GM21723 (cell line): ENCODE results near the gene C1D.
A peak's percentile ranks its signal among the peaks of the same experiment; 100 is the strongest.

Source experiments
- ATAC-seq: cut with Tn5 transposase; IDR thresholded peaks from one replicate; pipeline ENCODE4 v1.9.1; 2021; ENCODE audit warnings: mild to moderate bottlenecking, moderate library complexity; ENCODE audit not compliant: unreplicated experiment

Gene C1D

DNA sequence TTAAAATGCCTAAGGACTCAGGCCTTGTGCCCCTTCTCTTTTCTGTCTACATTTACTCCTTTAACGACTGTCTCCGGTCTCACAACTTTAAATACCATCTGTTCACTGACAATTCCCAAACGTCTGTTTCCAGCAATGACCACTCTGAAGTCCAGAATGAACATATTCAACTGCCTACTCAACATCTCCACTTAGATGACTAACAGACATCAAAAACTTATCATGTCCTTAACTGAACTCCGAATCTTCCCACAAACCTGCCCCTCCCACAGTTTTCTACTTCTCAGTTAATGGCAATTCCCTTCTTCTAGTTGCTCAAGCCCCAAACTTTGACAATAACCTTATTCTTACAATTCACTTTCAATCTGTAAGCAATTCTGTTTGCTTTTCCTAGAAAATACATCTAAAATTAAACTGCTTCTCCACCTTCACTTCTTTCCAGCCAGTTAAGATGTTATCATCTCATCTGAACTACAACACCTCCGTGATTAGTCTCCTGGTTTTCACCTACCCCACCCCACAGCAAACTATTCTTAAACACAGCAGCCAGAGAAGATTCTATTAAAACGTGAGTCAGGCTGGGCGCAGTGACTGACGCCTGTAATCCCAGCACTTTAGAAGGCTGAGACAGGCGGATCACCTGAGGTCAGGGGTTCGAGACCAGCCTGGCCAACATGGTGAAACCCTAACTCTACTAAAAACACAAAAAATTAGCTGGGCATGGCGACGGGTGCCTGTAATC is 2.8 kb downstream of the C1D start:
- ATAC-seq, result no peak

- no peak for ATAC-seq
Measured at GRCh38 chr2:68057658-68058396, 5.0 kb downstream of the C1D start.

- no peak for ATAC-seq
Measured at GRCh38 chr2:68052717-68053422, 9.9 kb downstream of the C1D start.

DNA sequence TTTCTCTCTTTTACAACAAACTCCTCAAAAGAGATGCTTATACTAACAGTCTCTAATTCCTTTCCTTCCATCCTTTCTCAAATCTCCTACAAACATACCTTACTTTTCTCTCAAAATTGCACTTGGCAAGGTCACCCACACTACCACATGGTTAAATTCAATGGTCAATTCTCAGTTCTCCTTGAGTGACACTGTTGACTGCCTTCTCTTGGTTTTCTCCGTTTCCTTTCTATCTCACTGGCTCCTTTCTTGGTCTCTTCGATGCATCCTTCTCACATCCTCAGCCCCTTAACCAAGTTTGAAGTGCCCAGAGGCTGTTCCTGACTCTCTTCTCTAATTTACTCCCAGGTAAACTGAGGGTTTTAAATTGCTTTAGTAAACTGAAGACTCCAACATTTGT is 12.5 kb downstream of the C1D start:
- ATAC-seq, result no peak

- ATAC-seq, result no peak
Measured at GRCh38 chr2:68046642-68047240, 16.1 kb downstream of the C1D start.

DNA sequence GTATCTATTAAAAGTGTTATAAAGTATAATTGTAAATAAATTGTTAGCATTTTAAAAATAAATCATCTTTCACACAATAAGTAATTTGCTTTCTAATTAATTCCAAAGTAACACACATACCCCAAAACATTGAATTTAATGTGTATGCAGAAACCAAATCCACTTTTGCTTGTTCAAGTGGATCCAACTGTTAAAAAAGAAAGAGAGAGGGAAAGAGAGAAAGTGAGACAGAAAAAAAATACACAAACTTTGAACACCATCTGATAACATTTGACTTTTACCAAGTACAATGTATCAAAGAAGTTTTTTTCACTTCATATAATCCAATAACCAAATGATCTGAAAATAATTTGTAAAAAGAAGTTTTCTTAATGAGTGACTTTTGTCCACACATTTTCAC is 16.6 kb downstream of the C1D start:
- ATAC-seq, result no peak

GRCh38 chr2:68045342-68045741 is 17.5 kb downstream of the C1D start:
- no peak for ATAC-seq

- no peak for ATAC-seq
Measured at GRCh38 chr2:68044099-68044498, 18.7 kb downstream of the C1D start.

- no peak for ATAC-seq
Measured at GRCh38 chr2:68043695-68044094, 19.1 kb downstream of the C1D start.

DNA sequence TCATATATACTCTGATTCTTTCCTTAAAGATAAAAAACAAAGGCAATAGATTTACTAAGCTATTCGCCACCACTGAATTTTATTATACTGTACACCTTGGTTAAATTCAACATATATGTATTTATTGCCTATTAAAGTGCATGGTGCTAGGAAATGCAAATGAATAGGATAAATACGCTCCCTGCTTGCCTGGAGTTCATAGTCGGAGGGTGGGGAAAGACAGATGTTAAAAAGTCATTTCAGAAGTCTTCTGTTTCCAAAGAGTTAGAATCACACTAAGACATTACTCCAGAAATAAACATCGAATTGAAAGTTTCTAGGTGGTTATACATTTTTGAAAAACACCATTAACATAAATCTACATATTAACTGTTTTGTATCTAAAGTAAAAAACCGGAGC is 19.8 kb downstream of the C1D start:
- no peak for ATAC-seq

DNA sequence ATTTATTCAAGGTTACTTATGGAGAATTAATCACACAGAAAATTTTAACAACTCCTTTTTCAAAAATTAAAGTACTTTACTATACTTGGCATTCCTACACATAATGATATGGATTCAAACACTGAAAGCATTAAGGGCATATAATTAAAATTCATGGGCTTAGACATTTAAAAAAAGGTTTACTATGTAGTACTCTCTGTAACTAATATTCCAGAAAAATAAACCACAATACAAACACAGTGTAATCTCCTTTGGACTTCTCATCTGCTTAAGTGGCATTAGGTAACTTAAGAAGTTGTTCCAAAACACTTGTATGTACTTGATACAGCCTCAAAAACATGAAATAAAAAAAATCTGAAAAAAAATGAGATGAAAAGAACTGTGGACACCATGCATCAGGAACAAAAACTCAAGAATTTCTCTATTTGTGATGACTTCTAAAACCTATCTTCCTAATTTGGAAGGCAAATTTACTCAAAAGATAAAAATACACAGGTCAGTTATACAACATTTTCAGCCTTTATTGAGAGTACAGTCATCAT is 21.0 kb downstream of the C1D start:
- ATAC-seq, result no peak

GRCh38 chr2:68040078-68040477 is 22.7 kb downstream of the C1D start:
- no peak for ATAC-seq

GRCh38 chr2:68039317-68039716 is 23.5 kb downstream of the C1D start:
- ATAC-seq, result no peak

- ATAC-seq, result no peak
Measured at GRCh38 chr2:68032702-68033101, 30.1 kb downstream of the C1D start.

DNA sequence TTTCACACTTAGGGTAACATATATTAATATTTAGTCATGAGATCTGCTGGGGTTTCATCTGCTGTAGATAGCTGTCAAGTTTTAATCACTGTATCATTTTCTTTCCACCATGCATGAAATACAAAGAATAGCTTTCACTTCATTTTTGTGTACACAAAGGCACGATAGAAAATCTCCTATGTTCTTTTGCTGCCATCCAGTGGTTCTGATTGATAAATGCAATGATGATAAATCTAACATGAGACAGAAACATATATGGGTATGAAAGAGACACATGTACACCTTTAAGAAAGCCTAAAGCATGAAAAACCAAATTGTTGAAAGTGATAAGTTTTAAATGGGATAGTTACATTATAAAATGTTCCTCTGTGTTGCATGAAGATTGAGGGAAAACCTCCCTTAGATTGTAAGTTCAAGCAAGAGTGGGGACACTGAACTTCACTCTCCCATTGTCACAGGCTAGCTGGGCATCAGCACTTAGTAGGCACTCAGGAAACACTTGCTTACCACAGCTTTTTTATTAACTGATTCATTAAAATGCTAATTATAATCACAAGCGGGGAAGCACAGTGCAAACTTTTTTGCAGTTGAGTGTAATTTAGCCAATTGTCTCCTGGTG is 31.2 kb downstream of the C1D start:
- peak; percentile 81 for ATAC-seq

GRCh38 chr2:68031043-68031442 is 31.8 kb downstream of the C1D start:
- no peak for ATAC-seq

- no peak for ATAC-seq
Measured at GRCh38 chr2:68030529-68030928, 32.3 kb downstream of the C1D start.

DNA sequence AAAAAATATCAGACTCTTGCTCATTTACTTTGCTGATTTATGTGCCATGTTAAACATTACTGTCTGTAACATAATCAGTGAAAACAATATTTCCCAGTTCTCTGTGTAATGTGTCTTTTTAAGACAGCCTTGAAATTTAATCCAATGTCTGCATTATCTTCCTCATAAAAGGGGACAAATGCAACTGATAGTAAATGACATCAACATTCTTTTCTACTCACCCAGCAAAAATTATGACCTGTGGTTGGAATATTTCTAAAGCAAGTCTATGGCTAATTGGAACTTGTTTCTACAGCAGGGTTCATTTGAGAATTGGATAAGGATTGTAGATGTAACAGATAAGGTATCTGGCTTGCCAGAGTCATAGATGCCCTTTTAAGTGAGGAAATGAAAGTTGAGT is 34.8 kb downstream of the C1D start:
- ATAC-seq, result no peak

GRCh38 chr2:68024450-68024849 is 38.4 kb downstream of the C1D start:
- no peak for ATAC-seq

- ATAC-seq, result no peak
Measured at GRCh38 chr2:68023904-68024303, 38.9 kb downstream of the C1D start.

- no peak for ATAC-seq
Measured at GRCh38 chr2:68018727-68019126, 44.1 kb downstream of the C1D start.
